Karpas-422 (cell line): ENCODE measurements around the gene OR10H4. TPM values are rescaled to one million over a fixed set of nuclear protein-coding genes. Genes with fewer than 3 reads are reported as not detected.

ENCODE experiments used
- total RNA-seq: library from RNA; depleted of rRNA; stranded (reverse); fragments of >200 nt; shearing (Covaris generic); gene quantifications from 2 replicates; pipeline ENCODE4 v1.2.3, GENCODE V29; 2014; ENCODE audit warnings: low replicate concordance; rRNA removed

The OR10H4 gene
- total RNA-seq, 1 experiment from 2014 or later, result not detected

Other genes with a start within 250 kb of the OR10H4 start
- gene OR10H2, start 221.0 kb upstream of the OR10H4 start, total RNA-seq, result not detected in 2 replicates
- not detected in 2 replicates for gene OR10H3, start 211.0 kb upstream of the OR10H4 start, total RNA-seq
- gene OR10H5, start 161.3 kb upstream of the OR10H4 start, total RNA-seq, result not detected in 2 replicates
- gene OR10H1, start 133.3 kb upstream of the OR10H4 start, total RNA-seq, result not detected in 2 replicates
- gene CYP4F2, start 50.9 kb upstream of the OR10H4 start, total RNA-seq, result not detected in 2 replicates
- not detected in 2 replicates for gene CYP4F11, start 14.5 kb upstream of the OR10H4 start, total RNA-seq
- gene TPM4, start 127.5 kb downstream of the OR10H4 start, total RNA-seq, result 76.7 and 76.9 TPM in 2 replicates
- gene RAB8A, start 162.9 kb downstream of the OR10H4 start, total RNA-seq, result 30.2 and 48.8 TPM in 2 replicates
- gene HSH2D, start 194.7 kb downstream of the OR10H4 start, total RNA-seq, result 22.7 and 27.4 TPM in 2 replicates
- not detected in 2 replicates for gene CIB3, start 224.5 kb downstream of the OR10H4 start, total RNA-seq
- gene FAM32A, start 236.4 kb downstream of the OR10H4 start, total RNA-seq, result 55.7 and 92.2 TPM in 2 replicates
- gene AP1M1, start 248.9 kb downstream of the OR10H4 start, total RNA-seq, result 43.3 and 68.5 TPM in 2 replicates